HepG2 (cell line): Measurements from ENCODE around the gene IQGAP2. TPM values are rescaled to one million over a fixed set of nuclear protein-coding genes. Genes with fewer than 3 reads are reported as not detected.

Experiments
- ATF6 ChIP-seq: sonication (generic); formaldehyde crosslinking; conservative IDR thresholded peaks from 2 replicates; pipeline ENCODE4 v1.4.0; 2020; ENCODE audit warnings: missing genetic modification reagents
- ELF4 ChIP-seq: sonication (generic); formaldehyde crosslinking; IDR thresholded peaks from 2 replicates; pipeline ENCODE4 v1.5.0; 2020; ENCODE audit warnings: missing genetic modification reagents, mild to moderate bottlenecking, moderate library complexity, borderline replicate concordance
- LCORL ChIP-seq, 2 experiments: fragments of 450-650 bp in 1 of 2; sonication (generic) in 1 of 2; formaldehyde crosslinking in 1 of 2; IDR thresholded peaks; 2 replicates each; pipeline versions ENCODE4 v1.5.0 to v1.6.1; 2017 to 2020; ENCODE audit warnings: antibody characterized with exemption in 1 of 2, missing genetic modification reagents in 1 of 2
- MAFG ChIP-seq: sonication (generic); formaldehyde crosslinking; IDR thresholded peaks from 2 replicates; pipeline ENCODE4 v1.5.1; 2020; ENCODE audit warnings: mild to moderate bottlenecking, missing genetic modification reagents
- MBD4 ChIP-seq: IDR thresholded peaks from 2 replicates; pipeline ENCODE4 v1.6.1; 2012; ENCODE audit warnings: low read length, inconsistent platforms, borderline replicate concordance
- RFX3 ChIP-seq: IDR thresholded peaks from 2 replicates; pipeline ENCODE4 v1.6.1; 2016; ENCODE audit warnings: missing biosample characterization, missing genetic modification reagents
- SOX6 ChIP-seq, 2 experiments: fragments of 450-650 bp in 1 of 2; sonication (generic) in 1 of 2; formaldehyde crosslinking in 1 of 2; IDR thresholded peaks; 2 replicates each; pipeline versions ENCODE4 v1.4.0 to v1.6.1; 2017 to 2020; ENCODE audit warnings: antibody characterized with exemption in 1 of 2, mild to moderate bottlenecking in 1 of 2, missing genetic modification reagents in 1 of 2
- ZNF343 ChIP-seq: sonication (generic); formaldehyde crosslinking; IDR thresholded peaks from 2 replicates; pipeline ENCODE4 v1.4.0; 2020; ENCODE audit warnings: mild to moderate bottlenecking, missing genetic modification reagents
- ZNF710 ChIP-seq: sonication (generic); formaldehyde crosslinking; IDR thresholded peaks from 2 replicates; pipeline ENCODE4 v1.5.0; 2020; ENCODE audit warnings: mild to moderate bottlenecking, missing genetic modification reagents, borderline replicate concordance
- ZZZ3 ChIP-seq: sonication (generic); formaldehyde crosslinking; IDR thresholded peaks from 2 replicates; pipeline ENCODE4 v1.4.0; 2020; ENCODE audit warnings: missing genetic modification reagents, mild to moderate bottlenecking, borderline replicate concordance
- polyA plus RNA-seq, 8 experiments: library from polyadenylated mRNA; depleted of rRNA in 3 of 8; stranded (reverse) in 7 of 8; unstranded in 1 of 8; fragments of >200 nt; fragmentation: Illumina TruSeq in 4 of 8; extraction: Trizol in 4 of 8; gene quantifications; 2 replicates each; pipeline versions ENCODE4 v1.2.1 to v1.2.3, GENCODE V29; 2011 to 2016; ENCODE audit warnings: low read depth in 4 of 8, missing spikeins in 1 of 8, mixed read lengths in 1 of 8; ENCODE audit not compliant: insufficient read depth in 1 of 8
- total RNA-seq, 5 experiments: library from RNA; depleted of rRNA; stranded (reverse); fragments of >200 nt; fragmentation: Illumina TruSeq; extraction: Trizol; gene quantifications; 2 replicates each; pipeline ENCODE4 v1.2.3, GENCODE V29; 2016; ENCODE audit warnings: low read depth in 1 of 5
- TF ChIP-seq, protein P1 (sequence below): sonication (generic); formaldehyde crosslinking; IDR thresholded peaks from 2 replicates; pipeline ENCODE4 v1.8.0; 2022; ENCODE audit warnings: low read depth, missing genetic modification reagents
- TF ChIP-seq, protein P2 (sequence below): sonication (generic); formaldehyde crosslinking; IDR thresholded peaks from 2 replicates; pipeline ENCODE4 v1.5.0; 2020; ENCODE audit warnings: mild to moderate bottlenecking, missing genetic modification reagents

IQGAP2 gene
- total and polyA plus RNA-seq, 2 of the 13 experiments (the other 11 are each of a cell fraction or from before 2014, with no cell fraction given), result 35.2 to 83.3 TPM

DNA sequence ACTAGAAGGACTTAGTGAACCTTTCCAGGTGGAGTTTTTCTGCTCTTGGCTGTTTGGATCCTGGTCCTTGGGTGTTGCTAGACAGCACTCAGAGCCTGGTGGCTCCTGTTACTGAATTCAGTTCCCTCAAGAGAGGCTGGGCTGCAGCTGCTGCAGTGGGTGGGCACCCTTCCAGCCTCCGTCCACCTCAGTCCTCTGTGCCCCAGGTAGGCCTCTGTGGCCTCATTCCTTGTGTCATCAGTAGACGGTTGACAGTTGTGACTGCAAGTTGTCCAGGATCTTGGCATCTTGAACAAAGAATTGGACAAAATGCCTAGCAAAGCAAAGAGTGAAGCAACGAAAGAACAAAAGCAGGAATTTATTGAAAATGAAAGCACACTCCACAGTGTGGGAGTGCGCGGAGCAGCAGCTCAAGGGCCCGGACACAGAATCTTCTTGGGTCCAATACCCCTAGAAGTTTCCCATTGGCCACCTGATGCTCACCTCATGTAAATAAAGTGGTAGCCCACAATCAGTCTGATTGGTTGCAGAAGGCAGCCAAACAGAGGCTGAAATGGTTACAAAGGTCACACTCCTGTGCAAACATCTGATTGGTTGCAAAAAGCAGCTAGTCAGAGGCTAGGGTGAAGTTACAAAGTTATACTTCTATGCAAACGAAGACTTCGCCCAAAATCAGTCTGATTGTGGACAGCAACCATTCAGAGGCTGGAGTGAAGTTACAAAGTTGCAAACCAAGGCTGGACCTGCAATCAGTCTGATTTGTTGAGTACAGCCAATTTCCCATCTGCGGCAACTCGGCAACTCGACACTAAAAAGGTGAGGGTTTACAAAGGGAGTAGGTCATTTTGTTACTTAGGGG is 352.9 kb downstream of the IQGAP2 start (continued):
- TF ChIP-seq, protein P1, sequence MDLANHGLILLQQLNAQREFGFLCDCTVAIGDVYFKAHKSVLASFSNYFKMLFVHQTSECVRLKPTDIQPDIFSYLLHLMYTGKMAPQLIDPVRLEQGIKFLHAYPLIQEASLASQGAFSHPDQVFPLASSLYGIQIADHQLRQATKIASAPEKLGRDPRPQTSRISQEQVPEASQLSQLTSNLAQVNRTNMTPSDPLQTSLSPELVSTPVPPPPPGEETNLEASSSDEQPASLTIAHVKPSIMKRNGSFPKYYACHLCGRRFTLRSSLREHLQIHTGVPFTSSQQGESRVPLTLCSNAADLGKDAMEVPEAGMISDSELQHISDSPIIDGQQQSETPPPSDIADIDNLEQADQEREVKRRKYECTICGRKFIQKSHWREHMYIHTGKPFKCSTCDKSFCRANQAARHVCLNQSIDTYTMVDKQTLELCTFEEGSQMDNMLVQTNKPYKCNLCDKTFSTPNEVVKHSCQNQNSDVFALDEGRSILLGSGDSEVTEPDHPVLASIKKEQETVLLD, result no peak
- TF ChIP-seq SOX6 (IDR thresholded peaks at IDR 0.05) (no peak), SOX6 (CRISPR knock-in tag; IDR thresholded peaks at IDR 0.05) (peak; percentile 26; the same call in 1 of the 2 replicates), ZNF343 (CRISPR knock-in tag) (no peak), LCORL (IDR thresholded peaks at IDR 0.05) (peak; percentile 19; the same call in 1 of the 2 replicates), LCORL (CRISPR knock-in tag; IDR thresholded peaks at IDR 0.05) (no peak), RFX3 (CRISPR knock-in tag) (no peak), MAFG (CRISPR knock-in tag) (no peak), ZZZ3 (CRISPR knock-in tag) (no peak), ZNF710 (CRISPR knock-in tag) (no peak), ATF6 (CRISPR knock-in tag) (no peak), MBD4 (no peak), ELF4 (CRISPR knock-in tag) (no peak)
- TF ChIP-seq, protein P2, sequence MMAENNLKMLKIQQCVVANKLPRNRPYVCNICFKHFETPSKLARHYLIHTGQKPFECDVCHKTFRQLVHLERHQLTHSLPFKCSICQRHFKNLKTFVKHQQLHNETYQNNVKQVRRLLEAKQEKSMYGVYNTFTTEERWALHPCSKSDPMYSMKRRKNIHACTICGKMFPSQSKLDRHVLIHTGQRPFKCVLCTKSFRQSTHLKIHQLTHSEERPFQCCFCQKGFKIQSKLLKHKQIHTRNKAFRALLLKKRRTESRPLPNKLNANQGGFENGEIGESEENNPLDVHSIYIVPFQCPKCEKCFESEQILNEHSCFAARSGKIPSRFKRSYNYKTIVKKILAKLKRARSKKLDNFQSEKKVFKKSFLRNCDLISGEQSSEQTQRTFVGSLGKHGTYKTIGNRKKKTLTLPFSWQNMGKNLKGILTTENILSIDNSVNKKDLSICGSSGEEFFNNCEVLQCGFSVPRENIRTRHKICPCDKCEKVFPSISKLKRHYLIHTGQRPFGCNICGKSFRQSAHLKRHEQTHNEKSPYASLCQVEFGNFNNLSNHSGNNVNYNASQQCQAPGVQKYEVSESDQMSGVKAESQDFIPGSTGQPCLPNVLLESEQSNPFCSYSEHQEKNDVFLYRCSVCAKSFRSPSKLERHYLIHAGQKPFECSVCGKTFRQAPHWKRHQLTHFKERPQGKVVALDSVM (CRISPR knock-in tag), result peak; percentile 25; the same call in 1 of the 2 replicates
